ENCODE data around the gene WDR72.

DNA sequence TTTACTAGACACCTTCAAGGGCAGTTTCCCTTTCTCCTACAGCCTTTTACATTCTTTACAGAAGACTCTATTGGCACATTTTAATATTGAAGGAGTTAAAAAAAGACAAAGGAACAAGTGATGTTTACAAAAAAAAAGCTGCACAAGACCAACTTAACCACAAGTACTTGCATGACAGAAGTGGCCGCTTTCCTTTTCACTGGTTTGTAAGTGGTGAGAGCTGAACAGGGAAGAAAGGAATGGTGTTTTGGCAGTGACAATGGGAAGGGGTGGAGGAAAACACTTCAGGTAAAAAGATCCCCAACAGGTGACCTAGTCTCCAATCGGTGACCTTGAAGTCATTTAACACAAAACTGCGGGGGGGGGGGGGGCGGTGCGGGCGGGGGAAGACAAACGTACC lies 1.1 kb downstream of the WDR72 start:
- TF ChIP-seq, protein P1, sequence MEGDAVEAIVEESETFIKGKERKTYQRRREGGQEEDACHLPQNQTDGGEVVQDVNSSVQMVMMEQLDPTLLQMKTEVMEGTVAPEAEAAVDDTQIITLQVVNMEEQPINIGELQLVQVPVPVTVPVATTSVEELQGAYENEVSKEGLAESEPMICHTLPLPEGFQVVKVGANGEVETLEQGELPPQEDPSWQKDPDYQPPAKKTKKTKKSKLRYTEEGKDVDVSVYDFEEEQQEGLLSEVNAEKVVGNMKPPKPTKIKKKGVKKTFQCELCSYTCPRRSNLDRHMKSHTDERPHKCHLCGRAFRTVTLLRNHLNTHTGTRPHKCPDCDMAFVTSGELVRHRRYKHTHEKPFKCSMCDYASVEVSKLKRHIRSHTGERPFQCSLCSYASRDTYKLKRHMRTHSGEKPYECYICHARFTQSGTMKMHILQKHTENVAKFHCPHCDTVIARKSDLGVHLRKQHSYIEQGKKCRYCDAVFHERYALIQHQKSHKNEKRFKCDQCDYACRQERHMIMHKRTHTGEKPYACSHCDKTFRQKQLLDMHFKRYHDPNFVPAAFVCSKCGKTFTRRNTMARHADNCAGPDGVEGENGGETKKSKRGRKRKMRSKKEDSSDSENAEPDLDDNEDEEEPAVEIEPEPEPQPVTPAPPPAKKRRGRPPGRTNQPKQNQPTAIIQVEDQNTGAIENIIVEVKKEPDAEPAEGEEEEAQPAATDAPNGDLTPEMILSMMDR (IDR thresholded peaks at IDR 0.05): no peak
- TF ChIP-seq POLR2AphosphoS5 (IDR thresholded peaks at IDR 0.05): no peak
